GM19238 (cell line): Measurements from ENCODE around the gene PITRM1.

Experiments
- DNase-seq: peaks from one replicate; pipeline ENCODE4 v3.0.0; 2011; ENCODE audit warnings: low spot score; ENCODE audit not compliant: insufficient read length

Gene PITRM1

GRCh38 chr10:3103646-3104045 is 68.9 kb downstream of the PITRM1 start:
- no peak for DNase-seq

DNA sequence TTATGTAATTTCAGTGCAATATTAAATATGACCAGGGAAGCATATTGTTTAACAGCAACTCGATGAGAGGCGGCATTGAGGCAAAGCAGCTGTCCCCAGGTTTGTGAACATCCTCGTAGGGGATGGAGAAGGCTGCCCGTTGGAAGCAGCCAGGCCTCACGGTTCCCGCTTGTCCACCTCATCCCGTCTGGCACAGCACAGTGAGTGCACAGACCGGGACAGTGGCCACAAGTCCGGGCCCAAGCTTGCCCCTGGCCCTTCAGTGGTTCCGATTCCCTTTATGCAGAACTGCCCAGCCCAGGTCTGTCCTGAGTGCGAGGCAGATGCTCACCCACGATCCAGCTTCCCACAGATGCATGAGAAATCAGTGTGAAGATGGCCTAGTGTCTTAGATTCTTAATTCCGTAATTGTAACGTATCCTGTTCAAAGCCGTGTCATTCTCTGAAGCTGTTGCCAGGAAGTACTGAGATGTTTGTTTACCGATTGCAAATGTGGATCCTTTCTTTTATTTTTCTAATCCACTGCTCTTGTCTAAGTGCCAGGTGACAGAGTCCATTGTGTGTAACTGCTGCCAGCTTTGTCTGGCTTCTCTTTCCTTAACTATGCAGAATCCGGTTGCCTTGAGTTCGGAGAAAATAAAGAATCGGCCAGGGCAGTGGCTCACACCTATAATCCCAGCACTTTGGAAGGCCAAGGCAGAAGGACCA is 69.7 kb downstream of the PITRM1 start:
- no peak for DNase-seq

- no peak for DNase-seq
Observed at GRCh38 chr10:3100856-3101640, 71.5 kb downstream of the PITRM1 start.

GRCh38 chr10:3100093-3100792 is 72.3 kb downstream of the PITRM1 start:
- no peak for DNase-seq

GRCh38 chr10:3099291-3100092 is 73.1 kb downstream of the PITRM1 start:
- DNase-seq = no peak

DNA sequence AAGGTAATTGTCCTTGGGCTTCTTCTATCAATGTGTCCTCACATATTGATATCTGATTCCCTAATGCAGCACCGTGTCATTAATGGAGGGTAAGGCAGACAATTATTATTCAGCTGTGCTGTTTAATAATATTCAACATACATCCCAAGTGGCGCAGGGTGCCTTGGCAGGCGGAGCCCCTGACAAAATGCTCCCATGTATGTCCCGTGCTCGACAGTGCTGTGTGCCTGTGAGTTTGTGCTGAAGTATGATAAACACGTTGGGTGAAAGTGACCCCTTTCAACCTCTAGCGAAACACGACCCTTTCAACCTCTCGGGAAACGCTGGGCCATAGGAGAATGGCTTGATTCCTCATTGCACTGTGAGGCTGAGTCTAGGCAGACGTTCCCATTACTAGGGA is 73.9 kb downstream of the PITRM1 start:
- no peak for DNase-seq

DNA sequence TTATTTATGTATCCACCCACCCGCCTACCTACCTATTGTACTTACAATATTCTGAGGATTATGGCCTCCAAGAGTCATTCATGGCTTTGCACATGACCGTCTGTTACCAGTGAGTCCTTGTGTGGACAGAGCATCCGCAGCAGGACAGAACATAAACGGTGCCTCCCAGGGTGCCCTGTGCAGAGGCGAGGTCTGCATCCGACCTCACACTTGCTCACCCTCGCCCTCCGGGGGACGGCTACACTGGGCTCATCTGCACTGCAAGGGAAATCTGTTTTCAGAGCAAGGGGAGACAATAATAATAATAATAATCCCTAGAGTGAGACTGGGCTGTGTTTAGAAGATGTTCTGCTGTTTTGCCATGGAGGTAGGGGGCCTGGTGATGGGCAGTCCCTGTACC is 75.4 kb downstream of the PITRM1 start:
- no peak for DNase-seq

DNA sequence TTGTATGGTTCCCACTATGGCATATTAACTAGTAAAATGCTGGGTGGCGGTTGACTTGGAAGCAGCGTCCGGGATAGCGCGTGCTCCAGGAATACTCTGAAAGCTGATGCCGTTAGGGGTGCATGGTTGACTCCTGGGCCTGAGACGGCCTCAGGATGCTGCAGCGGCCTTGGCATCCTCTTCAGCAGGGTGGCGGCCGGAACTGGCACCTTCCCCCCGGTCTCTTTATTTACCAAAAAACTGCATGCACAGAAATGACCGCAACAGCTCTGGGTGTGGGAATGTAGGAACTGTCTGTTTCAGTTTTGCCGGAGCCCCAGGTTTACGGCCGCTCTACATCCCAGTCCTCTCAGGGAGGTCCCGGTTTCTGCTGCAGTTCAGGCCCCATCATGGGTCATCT is 76.4 kb downstream of the PITRM1 start:
- DNase-seq = no peak

GRCh38 chr10:3095373-3096139 is 77.0 kb downstream of the PITRM1 start:
- DNase-seq = peak; percentile 42

DNA sequence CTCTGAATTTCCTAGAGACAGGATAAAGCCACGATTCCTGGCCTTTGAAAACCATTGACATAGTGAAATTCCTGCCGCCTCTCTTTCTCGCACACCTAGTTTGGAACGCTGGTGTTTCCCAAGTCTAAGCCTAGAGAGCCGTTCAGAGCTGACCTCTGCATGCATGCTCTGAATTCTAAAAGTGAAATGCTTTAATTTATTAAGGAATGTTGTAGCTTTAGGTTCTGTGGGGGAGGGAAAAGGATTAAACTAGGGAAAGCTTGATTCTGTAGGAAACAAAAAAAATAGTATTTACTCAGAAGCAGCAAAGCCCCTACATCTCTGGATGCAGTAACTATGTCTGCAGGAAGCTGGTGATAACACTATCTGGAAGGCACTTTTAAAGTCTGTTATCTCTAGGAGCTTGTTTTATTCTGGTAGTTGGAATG is 78.0 kb downstream of the PITRM1 start:
- DNase-seq = no peak

GRCh38 chr10:3093996-3094395 is 78.6 kb downstream of the PITRM1 start:
- no peak for DNase-seq

- DNase-seq = no peak
Observed at GRCh38 chr10:3091921-3092320, 80.7 kb downstream of the PITRM1 start.

- no peak for DNase-seq
Observed at GRCh38 chr10:3090914-3091787, 81.4 kb downstream of the PITRM1 start.

DNA sequence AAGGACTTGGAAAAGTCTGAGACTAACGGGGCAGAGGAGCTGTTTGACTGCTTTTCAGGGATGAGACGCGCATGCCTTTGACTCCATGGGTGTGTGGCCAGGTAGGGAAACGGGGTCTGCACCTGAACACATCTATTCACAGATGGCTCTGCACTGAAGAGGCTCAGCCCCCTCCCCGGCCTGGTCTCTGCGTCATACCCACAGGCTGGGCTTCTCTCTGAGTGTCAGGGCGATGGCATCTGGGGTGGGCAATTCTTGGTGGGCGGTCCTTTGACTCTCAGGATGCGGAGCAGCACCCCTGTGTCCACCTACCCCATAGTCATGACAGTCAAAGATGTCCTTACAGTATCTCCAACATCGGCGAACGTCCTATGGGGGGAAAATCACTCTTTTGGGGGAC is 82.2 kb downstream of the PITRM1 start:
- DNase-seq = no peak
